ENCODE results near the gene U2SURP.
"Not testable (repeated sequence)": the region's sequence is repeated elsewhere in the genome, so short reads cannot be mapped to it uniquely, and the experiment has no call there.

GRCh38 chr3:143031796-143032387, 30.5 kb downstream of the U2SURP start:
- TF ChIP-seq CTCF (IDR thresholded peaks at IDR 0.05; ENCODE audit: insufficient read depth, low read length, poor library complexity, severe bottlenecking); EZH2phosphoT487 (conservative IDR thresholded peaks at IDR 0.05; ENCODE audit: low read length): not testable (repeated sequence)

Data from SU-DHL-6 (cell line).